ENCODE measurements around the gene KLF4.

KLF4 gene

DNA sequence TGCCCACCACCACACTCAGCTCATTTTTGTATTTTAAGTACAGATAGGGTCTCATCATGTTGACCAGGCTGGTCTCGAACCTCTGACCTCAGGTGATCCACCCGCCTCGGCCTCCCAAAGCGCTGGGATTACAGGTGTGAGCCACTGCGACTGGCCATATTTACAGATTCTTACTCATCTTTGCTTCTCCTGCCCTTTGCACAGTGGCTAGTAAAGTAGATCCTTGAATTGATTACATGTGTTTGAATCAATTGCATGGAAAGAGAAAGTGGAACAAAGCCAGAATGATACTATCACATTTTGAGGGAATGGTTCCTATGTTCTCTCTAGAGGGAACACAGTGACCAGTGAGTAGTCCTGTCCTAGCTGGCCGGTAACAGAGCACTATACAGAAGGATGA is 15.4 kb downstream of the KLF4 start:
- H3K36me3 ChIP-seq (ENCODE audit: control insufficient read depth in 2 of 2, insufficient read depth in 2 of 2, low read length in 2 of 2): no peaks in the 10 kb centered on the region

GRCh38 chr9:107472581-107473340 is 16.8 kb downstream of the KLF4 start:
- Histone ChIP-seq H3K9ac (ENCODE audit: low read depth in 1 of 2, low read length in 2 of 2) (no peak overlapping the region), H3K36me3 (ENCODE audit: control insufficient read depth in 2 of 2, insufficient read depth in 2 of 2, low read length in 2 of 2) (no peaks in the 10 kb centered on the region), H3K4me3 (ENCODE audit: low read length in 2 of 2) (no peak overlapping the region), H3K4me1 (ENCODE audit: control insufficient read depth in 2 of 2, insufficient read depth in 2 of 2, low read length in 2 of 2) (no peaks in the 10 kb centered on the region), H3K9me3 (ENCODE audit: control insufficient read depth in 2 of 2, low read length in 2 of 2) (no peaks in the 10 kb centered on the region), H3K27ac (ENCODE audit: low read depth in 2 of 2, low read length in 2 of 2) (no peak overlapping the region), H3K27me3 (ENCODE audit: control insufficient read depth in 2 of 2, insufficient read depth in 2 of 2, low read length in 2 of 2) (no peaks in the 10 kb centered on the region)

More for the DNA sequence above, 15.4 kb downstream of the KLF4 start:
- Histone ChIP-seq H3K4me3 (ENCODE audit: low read length in 2 of 2) (no peak overlapping the region), H3K27ac (ENCODE audit: low read depth in 2 of 2, low read length in 2 of 2) (no peak overlapping the region), H3K9me3 (ENCODE audit: control insufficient read depth in 2 of 2, low read length in 2 of 2) (no peaks in the 10 kb centered on the region), H3K4me1 (ENCODE audit: control insufficient read depth in 2 of 2, insufficient read depth in 2 of 2, low read length in 2 of 2) (no peaks in the 10 kb centered on the region), H3K27me3 (ENCODE audit: control insufficient read depth in 2 of 2, insufficient read depth in 2 of 2, low read length in 2 of 2) (no peaks in the 10 kb centered on the region), H3K9ac (ENCODE audit: low read depth in 1 of 2, low read length in 2 of 2) (no peak overlapping the region)

DNA sequence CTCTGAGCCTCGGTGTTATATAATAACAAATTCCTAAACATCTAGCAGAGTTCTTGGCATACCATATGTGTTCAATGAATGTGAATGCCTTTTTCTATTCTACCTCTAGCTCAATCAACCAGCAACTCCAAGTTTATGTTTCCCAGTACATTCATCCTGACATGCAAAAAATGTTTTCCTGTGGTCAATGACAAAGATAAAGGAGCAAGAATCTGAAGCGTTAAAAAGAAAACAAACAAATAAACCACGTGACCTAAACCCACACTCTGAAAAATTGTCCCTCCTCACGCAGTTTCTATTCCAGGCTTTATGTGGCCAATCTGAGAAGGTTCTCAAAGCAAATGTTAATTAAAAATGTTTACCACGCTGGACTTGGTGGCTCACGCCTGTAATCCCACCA is 18.0 kb downstream of the KLF4 start:
- Histone ChIP-seq H3K27me3 (ENCODE audit: control insufficient read depth in 2 of 2, insufficient read depth in 2 of 2, low read length in 2 of 2) (no peaks in the 10 kb centered on the region), H3K4me1 (ENCODE audit: control insufficient read depth in 2 of 2, insufficient read depth in 2 of 2, low read length in 2 of 2) (no peaks in the 10 kb centered on the region), H3K9me3 (ENCODE audit: control insufficient read depth in 2 of 2, low read length in 2 of 2) (no peaks in the 10 kb centered on the region), H3K4me3 (ENCODE audit: low read length in 2 of 2) (no peak overlapping the region), H3K36me3 (ENCODE audit: control insufficient read depth in 2 of 2, insufficient read depth in 2 of 2, low read length in 2 of 2) (no peaks in the 10 kb centered on the region), H3K9ac (ENCODE audit: low read depth in 1 of 2, low read length in 2 of 2) (no peak overlapping the region), H3K27ac (ENCODE audit: low read depth in 2 of 2, low read length in 2 of 2) (no peak overlapping the region)

DNA sequence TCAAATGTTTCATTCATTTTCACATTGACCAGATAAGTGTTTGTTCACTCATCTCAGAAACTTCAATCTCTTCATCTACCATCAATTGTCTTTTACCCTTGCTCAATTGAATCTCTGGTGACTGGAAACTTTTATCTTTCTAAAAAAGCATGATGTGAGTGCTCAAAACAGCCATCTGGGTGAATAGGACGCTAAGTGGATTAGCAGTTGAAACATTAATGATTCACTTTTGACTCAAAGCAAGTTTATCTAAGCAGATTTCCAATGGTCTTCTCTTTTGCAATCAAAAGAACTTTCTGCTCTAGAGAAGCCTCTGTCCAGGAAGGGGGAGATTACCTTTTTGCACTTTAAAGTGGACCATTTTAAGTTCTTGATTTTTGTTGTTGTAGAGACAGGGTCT is 22.2 kb downstream of the KLF4 start:
- no peaks in the 10 kb centered on the region for H3K9me3 ChIP-seq (ENCODE audit: control insufficient read depth in 2 of 2, low read length in 2 of 2)
- H3K4me3 ChIP-seq (ENCODE audit: low read length in 2 of 2): no peak overlapping the region
- peaks cover 2 to 10% of the 10 kb centered on the region in 2 donors for H3K4me1 ChIP-seq (ENCODE audit: control insufficient read depth in 2 of 2, insufficient read depth in 2 of 2, low read length in 2 of 2)
- no peaks in the 10 kb centered on the region for H3K36me3 ChIP-seq (ENCODE audit: control insufficient read depth in 2 of 2, insufficient read depth in 2 of 2, low read length in 2 of 2)
- H3K27me3 ChIP-seq (ENCODE audit: control insufficient read depth in 2 of 2, insufficient read depth in 2 of 2, low read length in 2 of 2): peaks cover 0 to 3% of the 10 kb centered on the region in 2 donors
- no peak overlapping the region for H3K27ac ChIP-seq (ENCODE audit: low read depth in 2 of 2, low read length in 2 of 2)
- no peak overlapping the region for H3K9ac ChIP-seq (ENCODE audit: low read depth in 1 of 2, low read length in 2 of 2)

- Histone ChIP-seq H3K9ac (ENCODE audit: low read depth in 1 of 2, low read length in 2 of 2) (no peak overlapping the region), H3K27me3 (ENCODE audit: control insufficient read depth in 2 of 2, insufficient read depth in 2 of 2, low read length in 2 of 2) (peaks cover 0 to 3% of the 10 kb centered on the region in 2 donors), H3K4me1 (ENCODE audit: control insufficient read depth in 2 of 2, insufficient read depth in 2 of 2, low read length in 2 of 2) (peaks cover 2 to 10% of the 10 kb centered on the region in 2 donors), H3K27ac (ENCODE audit: low read depth in 2 of 2, low read length in 2 of 2) (no peak overlapping the region), H3K36me3 (ENCODE audit: control insufficient read depth in 2 of 2, insufficient read depth in 2 of 2, low read length in 2 of 2) (no peaks in the 10 kb centered on the region), H3K4me3 (ENCODE audit: low read length in 2 of 2) (no peak overlapping the region), H3K9me3 (ENCODE audit: control insufficient read depth in 2 of 2, low read length in 2 of 2) (no peaks in the 10 kb centered on the region)
Measured at GRCh38 chr9:107466826-107467225, 22.7 kb downstream of the KLF4 start.

DNA sequence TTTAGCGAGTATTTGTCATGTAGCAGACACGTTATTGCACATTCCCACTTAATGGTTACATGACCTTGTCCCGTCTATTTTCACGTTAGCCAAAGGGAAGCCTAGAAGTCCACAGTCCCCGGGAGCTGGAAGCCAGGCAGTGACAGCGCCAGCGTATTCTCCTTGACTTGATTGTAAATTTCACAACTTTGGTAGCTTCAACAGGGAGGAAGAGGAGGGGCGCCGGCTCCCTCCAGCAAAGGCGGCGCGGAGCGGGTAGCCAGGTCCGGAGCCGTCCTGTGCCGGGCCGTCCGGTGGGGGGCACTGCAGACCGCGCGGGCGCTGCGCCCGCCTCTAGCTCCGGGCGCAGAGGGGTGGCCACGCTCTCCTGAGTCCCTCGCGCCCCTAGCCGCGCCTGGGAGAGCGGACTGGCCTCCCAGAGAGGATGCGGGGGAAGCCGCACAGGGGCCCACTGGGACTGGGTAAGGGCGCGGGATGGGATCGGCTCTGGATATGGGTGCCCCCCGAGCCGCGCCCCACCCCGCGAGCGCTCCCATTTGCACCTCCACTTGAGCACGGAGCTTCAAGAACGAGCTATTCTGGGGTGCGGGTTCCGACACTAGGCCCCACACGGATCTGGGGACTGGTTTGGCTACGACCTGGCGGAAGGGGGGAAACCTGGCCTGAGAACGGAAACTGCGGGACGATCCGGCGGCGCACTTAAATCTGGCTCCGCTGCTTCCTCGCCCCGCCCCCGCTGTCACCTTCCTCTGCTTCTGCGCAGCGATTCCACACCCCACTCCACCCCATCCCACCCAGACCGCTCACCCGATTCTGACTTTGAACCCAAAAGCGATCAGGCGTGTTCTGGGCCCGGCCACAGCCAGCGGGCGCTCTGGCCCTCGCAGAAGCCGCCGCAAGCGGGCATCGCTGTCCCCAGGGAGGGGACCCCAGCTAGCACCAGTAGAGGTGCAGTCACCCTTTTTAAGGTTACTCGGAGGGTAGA is 23.8 kb downstream of the KLF4 start:
- Histone ChIP-seq H3K9me3 (ENCODE audit: control insufficient read depth in 2 of 2, low read length in 2 of 2) (no peaks in the 10 kb centered on the region), H3K9ac (ENCODE audit: low read depth in 1 of 2, low read length in 2 of 2) (peak overlapping the region; percentile 38 to 88), H3K4me3 (ENCODE audit: low read length in 2 of 2) (peak overlapping the region; percentile 71 to 75), H3K36me3 (ENCODE audit: control insufficient read depth in 2 of 2, insufficient read depth in 2 of 2, low read length in 2 of 2) (no peaks in the 10 kb centered on the region), H3K4me1 (ENCODE audit: control insufficient read depth in 2 of 2, insufficient read depth in 2 of 2, low read length in 2 of 2) (peaks cover 2 to 10% of the 10 kb centered on the region in 2 donors), H3K27me3 (ENCODE audit: control insufficient read depth in 2 of 2, insufficient read depth in 2 of 2, low read length in 2 of 2) (peaks cover 0 to 3% of the 10 kb centered on the region in 2 donors), H3K27ac (ENCODE audit: low read depth in 2 of 2, low read length in 2 of 2) (peak overlapping the region in 1 of 2 donors; percentile 60)

DNA sequence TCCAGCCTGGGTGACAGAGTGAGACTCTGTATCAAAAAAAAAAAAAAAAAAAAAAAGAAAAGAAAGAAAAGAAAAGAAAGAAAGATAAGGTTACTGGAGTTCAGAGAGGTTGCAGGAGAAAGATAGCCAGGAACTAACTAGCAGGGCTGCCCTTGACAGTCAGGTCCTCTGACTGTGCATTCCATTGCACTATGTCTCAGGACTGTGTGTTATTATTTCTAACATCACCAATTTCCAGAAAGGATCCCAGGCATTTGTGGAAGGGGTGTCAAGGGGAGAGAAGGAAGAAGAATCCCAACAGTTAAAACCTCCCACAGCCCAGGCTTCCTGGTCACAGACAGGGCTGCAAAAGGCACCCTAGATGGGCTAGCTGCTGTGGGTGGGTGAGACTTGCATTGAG is 25.1 kb downstream of the KLF4 start:
- no peak overlapping the region for H3K4me3 ChIP-seq (ENCODE audit: low read length in 2 of 2)
- H3K27me3 ChIP-seq (ENCODE audit: control insufficient read depth in 2 of 2, insufficient read depth in 2 of 2, low read length in 2 of 2): peaks cover 0 to 3% of the 10 kb centered on the region in 2 donors
- peaks cover 2 to 10% of the 10 kb centered on the region in 2 donors for H3K4me1 ChIP-seq (ENCODE audit: control insufficient read depth in 2 of 2, insufficient read depth in 2 of 2, low read length in 2 of 2)
- no peak overlapping the region for H3K9ac ChIP-seq (ENCODE audit: low read depth in 1 of 2, low read length in 2 of 2)
- no peaks in the 10 kb centered on the region for H3K36me3 ChIP-seq (ENCODE audit: control insufficient read depth in 2 of 2, insufficient read depth in 2 of 2, low read length in 2 of 2)
- H3K9me3 ChIP-seq (ENCODE audit: control insufficient read depth in 2 of 2, low read length in 2 of 2): no peaks in the 10 kb centered on the region
- H3K27ac ChIP-seq (ENCODE audit: low read depth in 2 of 2, low read length in 2 of 2): no peak overlapping the region

DNA sequence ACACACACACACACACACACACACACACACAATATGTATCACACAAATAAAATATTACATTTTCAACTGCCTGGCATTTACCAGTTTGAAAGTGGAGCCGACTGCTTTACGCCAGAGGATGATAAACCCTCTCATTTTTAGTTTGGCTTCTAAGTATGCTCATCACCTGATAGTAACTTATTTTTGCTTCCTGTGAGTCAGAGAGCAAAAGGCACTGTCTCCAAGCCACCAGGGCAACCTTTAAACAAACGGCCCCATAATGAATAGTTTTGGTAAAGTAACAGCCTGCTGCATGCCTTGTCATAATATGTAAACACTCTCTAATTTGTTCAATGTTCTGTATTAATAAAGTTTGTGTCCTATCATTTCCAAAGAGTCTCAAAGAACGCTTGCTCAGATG is 26.9 kb downstream of the KLF4 start:
- no peaks in the 10 kb centered on the region for H3K9me3 ChIP-seq (ENCODE audit: control insufficient read depth in 2 of 2, low read length in 2 of 2)

GRCh38 chr9:107460153-107461023 is 29.2 kb downstream of the KLF4 start:
- peaks cover 0 to 2% of the 10 kb centered on the region in 2 donors for H3K27me3 ChIP-seq (ENCODE audit: control insufficient read depth in 2 of 2, insufficient read depth in 2 of 2, low read length in 2 of 2)
- H3K27ac ChIP-seq (ENCODE audit: low read depth in 2 of 2, low read length in 2 of 2): no peak overlapping the region
- H3K4me3 ChIP-seq (ENCODE audit: low read length in 2 of 2): no peak overlapping the region
- no peak overlapping the region for H3K9ac ChIP-seq (ENCODE audit: low read depth in 1 of 2, low read length in 2 of 2)
- H3K36me3 ChIP-seq (ENCODE audit: control insufficient read depth in 2 of 2, insufficient read depth in 2 of 2, low read length in 2 of 2): no peaks in the 10 kb centered on the region
- H3K4me1 ChIP-seq (ENCODE audit: control insufficient read depth in 2 of 2, insufficient read depth in 2 of 2, low read length in 2 of 2): peaks cover 2 to 4% of the 10 kb centered on the region in 2 donors
- no peaks in the 10 kb centered on the region for H3K9me3 ChIP-seq (ENCODE audit: control insufficient read depth in 2 of 2, low read length in 2 of 2)

More for the DNA sequence above, 26.9 kb downstream of the KLF4 start:
- H3K36me3 ChIP-seq (ENCODE audit: control insufficient read depth in 2 of 2, insufficient read depth in 2 of 2, low read length in 2 of 2): no peaks in the 10 kb centered on the region
- H3K9ac ChIP-seq (ENCODE audit: low read depth in 1 of 2, low read length in 2 of 2): no peak overlapping the region
- no peak overlapping the region for H3K4me3 ChIP-seq (ENCODE audit: low read length in 2 of 2)
- no peak overlapping the region for H3K27ac ChIP-seq (ENCODE audit: low read depth in 2 of 2, low read length in 2 of 2)
- peaks cover 2 to 10% of the 10 kb centered on the region in 2 donors for H3K4me1 ChIP-seq (ENCODE audit: control insufficient read depth in 2 of 2, insufficient read depth in 2 of 2, low read length in 2 of 2)
- H3K27me3 ChIP-seq (ENCODE audit: control insufficient read depth in 2 of 2, insufficient read depth in 2 of 2, low read length in 2 of 2): peaks cover 0 to 3% of the 10 kb centered on the region in 2 donors
